Measurements from ENCODE around the gene DLGAP1.
A peak's percentile ranks its signal among the peaks of the same experiment; 100 is the strongest.

DLGAP1 gene

DNA sequence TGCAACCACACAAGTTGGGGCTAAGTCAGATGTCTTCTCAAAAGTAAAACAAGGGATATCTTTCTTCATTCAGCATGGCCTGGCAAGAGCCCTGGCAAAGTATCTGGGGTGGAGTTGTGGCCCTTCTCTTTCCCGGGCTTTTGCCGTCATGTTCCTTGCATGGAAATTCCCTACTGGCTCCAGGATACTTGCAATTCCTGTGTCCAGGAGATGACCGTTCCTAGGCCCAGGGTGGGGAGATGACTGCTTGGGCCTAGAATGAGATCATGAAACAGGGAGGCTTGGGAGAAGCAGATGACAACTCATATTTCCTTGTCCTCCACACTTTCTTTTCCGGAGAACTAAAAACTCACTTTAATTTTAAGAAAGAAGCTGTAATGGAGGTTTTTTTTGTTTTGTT is 944.2 kb downstream of the DLGAP1 start:
- no peak for DNase-seq

DNA sequence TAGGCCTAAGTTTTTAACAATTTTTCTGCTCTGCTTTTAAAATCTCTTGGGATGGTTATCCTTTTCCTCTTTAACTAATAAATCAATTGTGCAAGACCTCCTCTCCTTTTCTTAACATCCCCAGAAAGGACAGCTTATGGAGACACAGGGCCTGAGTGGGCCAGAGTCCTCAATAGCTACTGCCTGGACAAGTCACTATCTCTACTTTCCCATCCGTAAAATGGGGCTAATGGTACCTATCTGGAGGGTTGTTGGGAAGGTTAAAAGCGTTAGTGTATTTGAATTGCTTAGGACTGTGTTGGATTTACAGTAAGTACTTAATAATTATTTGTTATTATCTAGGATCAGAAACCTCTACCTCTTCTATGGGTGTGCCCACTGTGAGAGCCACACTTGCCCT is 945.1 kb downstream of the DLGAP1 start:
- DNase-seq = no peak

DNA sequence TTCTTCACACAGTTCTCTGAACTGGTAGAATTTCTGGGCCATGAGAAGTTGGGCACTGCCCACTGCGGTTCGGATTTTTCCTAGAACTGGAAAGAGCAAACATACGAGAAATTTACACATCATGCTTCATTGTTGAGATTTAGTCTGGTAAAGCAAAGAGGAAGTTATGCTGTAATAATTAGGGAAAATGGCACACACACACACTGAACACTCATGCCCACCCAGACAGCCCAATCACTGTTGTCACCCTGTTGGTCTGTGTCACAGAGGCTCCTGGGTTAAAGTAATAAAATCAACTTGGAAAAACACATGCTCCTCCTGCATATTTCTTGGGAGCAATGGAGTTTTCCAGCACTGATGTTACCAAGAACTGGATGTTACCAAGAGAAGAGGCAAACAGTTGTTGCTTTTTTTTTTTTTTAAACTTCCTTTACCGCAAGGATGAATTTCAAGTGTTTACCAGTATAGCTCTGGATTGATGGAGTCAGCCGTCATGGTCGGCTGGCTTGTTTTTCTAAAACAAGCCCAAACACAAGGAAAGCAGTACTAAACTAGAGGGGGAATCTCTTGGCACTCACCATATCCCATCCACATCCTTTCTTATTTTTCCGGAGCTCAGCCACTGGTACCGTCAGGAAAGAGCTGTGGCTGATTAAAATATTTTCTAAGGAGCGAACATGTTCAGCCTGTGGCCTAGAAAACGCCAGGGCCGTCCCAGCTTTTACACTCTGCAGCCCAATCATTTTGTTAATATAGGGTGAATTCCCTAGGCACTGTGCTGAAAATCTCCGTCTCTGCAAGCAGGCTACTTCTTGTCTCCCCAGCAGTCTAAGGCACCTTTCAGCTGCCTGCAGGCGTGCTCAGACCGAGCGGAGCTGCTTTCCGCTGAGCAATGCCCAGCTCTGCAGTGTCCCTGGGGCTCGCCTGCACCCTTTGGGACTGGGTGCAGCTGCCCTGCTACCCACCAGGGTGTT is 946.2 kb downstream of the DLGAP1 start:
- peak; percentile 53 for DNase-seq

DNA sequence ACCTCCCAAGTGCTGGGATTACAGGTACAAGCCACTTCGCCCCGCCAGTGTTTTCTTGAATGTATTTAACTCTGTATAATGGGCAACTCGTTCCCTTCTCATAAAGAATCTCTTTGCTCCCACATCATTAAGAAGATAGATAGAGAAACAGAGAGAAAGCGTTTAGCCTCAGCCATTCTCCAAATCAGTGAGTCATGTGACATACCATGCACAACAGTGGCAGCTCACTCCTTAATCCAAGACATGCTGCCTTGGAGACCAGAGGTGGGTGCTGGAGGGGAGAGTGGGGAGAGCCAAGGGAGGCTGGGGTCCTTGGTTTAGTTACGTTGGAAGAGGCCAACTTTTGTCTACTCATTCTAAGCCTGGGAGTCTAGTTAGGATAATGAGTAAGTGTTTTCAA is 950.5 kb downstream of the DLGAP1 start:
- no peak for DNase-seq

DNA sequence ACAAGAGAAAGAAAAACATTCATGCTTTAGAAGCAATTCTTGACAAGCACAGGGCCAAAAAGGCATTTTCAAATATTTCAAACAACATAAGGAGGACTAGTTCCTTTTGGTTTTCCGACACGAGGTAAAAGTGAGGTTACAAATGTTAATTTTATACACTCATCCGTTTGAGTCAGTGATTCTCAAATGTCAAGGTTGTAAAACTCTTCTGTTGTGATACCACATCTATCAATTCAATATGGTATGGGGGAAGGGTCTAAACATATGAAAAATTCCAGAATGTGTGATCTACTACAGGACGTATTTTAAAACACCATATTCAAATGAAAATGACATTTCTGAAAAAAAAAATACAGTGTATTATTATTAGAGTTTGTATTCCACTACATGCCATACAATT is 952.5 kb downstream of the DLGAP1 start:
- DNase-seq = no peak

DNA sequence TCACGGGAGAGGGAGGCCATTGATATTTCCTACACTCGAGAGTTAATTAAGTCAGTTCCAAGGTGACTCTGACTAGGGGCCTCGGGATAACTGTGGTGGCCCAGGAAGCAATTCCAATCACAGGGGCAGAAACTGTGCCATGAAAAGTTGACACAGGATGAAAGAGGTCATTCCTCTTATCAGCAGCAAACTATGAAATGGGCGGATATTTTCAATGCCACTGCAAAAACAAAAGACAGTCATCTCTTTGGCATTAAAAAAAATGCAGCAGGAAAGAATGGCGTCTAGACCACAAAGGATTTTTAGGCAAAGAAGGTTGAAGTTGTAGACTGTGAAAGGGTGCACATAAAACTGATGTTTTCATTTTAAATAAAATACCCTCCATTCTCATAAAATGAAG is 955.1 kb downstream of the DLGAP1 start:
- DNase-seq = no peak

DNA sequence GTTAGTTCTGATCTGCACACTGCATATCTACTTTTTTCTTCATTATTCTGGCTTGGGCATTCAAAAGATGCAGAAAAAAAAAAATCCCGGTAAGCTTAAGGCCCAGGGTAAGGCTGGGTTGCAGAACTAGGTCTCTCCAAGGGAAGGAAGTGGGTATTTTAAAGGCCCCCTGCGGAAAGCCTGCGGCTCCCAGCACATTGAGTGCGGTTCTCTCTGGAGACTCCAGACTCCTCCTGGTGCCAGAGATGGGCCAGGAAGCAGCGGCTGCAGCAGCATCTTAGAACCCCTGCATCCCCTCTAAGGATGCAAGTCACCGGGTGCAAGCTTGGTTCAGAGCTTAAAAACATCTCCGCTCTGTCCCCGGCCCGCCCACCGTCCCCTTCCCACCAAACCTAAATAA is 955.6 kb downstream of the DLGAP1 start:
- no peak for DNase-seq

DNA sequence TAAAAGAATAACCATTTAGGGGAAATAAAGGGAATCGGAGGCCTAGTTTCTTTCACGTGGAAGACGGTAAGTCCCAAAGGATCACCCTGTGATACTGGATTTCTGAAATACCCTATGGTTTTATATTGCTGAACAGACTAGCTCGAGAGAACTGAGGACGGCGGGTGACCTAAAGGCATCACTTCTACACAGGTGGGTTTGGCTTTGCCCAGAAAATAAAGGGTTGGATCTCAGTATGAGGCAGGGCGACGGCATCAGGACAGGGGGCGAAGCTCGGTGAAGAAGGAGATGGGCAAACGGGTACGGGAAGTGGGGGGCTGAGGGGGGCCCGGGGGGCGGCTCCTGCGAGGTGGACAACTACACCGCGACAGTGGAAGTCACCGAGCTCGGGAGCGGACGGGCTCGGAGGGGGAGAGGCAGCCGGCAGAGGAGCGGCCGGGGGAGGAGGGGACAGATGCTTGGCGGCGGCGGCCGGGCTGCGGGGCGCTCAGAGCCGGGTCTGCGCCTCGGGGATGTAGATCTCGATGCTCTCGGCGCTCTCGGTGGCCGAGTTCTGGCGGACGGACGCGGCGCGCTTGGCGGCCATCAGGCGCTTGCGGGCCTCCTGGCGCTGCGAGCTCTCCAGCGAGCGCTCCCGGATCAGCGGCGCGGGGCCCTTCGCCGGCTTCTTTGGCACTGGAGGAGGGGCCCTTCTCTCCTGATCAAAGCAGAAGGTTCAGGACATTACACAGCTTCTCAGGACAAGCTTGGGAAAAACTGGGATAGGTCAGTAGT is 956.2 kb downstream of the DLGAP1 start:
- DNase-seq = no peak

DNA sequence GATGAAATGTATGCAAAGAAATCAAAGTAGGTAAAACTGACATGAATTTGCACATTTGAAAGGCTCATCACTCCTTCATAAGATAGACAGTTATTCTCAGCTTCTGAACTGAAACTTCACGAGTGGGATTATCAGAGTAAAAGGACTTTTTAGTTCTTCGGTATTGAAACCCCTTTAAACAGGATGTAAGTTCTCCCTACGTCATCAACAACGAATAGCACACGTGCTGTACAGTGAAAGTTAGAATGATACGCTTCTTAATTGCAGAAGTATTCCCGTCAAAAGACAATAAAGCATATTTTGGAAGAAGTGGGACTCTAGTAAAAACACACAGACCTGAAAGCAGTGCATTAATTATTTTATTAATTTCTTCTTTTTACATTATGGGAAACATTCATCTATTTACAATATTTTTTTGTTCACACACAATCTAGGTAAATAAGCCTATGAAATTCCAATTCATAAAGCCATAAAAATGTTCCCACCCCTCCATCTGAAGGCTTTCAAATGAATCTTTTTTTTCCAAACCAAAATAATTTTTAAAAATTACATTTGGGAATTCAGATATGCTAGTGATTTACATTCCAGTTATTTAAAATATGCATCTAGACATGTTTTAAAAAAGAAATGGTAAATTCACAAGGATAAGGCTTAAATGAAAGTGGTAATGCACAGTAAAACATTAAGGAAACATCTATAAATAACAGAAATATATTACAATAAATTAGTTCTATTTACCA is 959.2 kb downstream of the DLGAP1 start:
- no peak for DNase-seq

DNA sequence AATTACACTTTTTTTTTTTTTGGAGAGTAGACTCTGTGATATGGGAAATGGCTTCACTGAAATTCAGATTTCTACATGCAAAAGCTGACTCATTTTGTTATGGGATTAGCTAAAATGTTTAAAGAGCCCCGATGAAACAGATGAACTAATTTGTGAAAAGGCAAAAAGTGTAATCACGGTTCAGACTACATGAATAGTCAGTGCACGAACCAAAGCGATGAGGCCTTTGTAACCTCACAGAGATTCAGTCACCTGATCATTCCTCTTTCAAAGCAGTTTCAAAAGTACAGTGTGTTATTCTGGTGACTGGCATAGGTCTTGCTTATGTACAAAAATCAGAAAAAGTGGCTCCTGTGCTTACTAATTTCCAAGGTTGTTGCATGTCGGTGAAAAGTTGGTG is 960.5 kb downstream of the DLGAP1 start:
- no peak for DNase-seq

DNA sequence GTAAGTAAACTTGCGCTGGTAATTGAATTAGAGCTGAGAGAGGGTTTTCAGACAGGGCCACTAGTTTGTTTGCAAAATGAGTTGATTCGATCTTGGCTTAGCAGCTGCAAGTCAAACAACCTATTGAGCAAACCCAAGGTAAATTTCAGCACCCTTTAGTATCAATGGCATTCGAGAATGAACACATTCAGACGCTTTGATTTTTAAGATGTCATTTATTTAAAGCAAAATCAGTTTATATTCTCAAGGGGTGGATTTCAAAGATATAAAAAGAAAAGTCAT is 960.9 kb downstream of the DLGAP1 start:
- DNase-seq = no peak

DNA sequence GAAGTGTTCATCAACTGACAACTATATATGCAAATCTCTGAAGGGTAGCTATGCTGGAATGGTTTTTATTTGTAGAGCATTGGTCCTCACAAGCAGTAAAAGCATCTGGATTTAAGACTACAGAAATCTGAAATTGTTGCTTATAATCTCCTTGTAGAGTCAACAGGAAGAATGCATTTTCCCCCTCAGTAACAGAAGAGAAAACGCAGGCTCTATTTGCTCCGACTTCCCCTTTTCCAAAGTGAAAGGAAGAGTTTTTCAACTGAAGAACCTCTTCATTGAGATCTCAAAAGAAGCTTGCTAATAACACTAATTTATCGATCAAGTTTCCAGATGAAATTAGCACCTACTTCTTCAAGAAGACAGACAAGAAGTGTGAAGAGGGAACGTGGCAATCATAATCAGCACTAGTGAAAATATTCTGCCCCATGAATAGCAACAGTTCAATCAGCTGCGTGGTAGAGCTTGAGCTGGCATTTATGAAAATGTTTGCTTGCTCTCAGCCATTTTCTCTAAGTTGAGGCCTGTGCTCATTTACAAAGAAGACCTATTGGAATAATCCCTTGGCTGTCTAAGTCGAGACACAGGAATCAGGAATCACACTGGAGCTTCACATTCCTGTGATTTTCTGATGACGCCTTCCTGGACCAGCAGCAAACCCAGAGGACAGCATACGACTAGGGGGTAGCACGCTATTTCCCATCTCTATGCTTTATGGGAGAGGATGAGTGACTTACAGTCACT is 961.4 kb downstream of the DLGAP1 start:
- DNase-seq = no peak

DNA sequence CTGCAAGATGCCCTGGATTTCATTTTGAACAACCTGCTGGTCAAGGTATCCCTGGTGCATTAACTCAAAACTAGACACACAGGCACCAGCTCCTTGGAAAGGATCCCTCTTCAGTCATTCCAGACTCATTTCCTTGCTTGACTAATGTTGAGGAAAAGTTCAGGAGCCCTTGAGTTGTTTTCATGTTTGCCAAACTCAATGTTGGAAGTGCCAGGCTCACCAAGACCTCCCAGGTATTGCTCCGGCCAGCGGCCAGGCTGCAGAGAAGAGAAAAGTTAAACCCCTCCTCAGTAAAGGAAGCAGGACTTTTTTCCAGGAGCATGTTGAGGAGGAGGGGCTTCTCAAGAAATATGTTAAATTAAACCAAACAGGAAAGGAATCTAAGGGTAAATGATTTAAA is 962.4 kb downstream of the DLGAP1 start:
- DNase-seq = no peak

DNA sequence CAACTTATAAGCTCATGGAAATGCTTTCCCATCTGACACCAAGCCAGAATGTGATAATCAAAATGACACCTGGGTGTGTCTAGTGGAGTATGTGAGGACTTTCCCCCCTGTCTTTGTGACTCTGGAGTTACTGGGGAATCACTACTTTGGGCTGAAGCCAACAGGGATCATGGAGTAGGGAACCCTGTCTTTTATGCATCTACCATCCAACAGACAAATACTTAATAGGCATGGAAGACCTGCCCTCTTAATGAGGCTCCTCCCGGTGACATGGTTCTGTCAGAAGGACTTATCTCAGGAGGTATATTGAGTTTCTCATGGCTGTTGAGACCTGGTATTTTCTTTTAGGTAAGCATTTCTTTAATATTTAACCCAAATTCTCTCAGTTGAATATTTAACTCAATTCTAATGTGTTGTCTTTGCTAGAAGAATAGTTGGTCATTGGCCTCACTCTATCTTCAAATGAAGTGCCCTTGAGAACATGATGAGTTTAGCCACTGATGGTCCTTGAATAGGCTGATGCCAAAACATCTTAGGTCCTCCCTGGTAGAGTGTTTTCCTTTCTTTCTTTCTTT is 963.0 kb downstream of the DLGAP1 start:
- DNase-seq = no peak

DNA sequence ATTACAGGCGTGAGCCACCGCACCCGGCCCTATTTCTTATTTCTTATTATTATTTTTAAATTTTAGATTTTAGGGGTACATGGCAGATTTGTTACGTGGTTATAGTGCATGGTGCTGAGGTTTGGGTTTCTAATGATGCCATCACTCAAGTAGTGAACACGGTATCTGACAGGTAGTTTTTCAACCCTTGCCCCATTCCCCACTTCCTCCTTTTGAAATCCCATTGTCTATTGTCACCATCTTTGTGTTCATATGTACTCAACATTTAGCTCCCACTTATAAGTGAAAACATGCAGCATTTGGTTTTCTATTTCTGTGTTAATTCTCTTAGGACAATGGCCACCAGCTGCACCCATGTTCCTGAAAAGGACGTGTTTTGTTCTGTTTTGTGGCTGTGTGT is 965.6 kb downstream of the DLGAP1 start:
- no peak for DNase-seq

DNA sequence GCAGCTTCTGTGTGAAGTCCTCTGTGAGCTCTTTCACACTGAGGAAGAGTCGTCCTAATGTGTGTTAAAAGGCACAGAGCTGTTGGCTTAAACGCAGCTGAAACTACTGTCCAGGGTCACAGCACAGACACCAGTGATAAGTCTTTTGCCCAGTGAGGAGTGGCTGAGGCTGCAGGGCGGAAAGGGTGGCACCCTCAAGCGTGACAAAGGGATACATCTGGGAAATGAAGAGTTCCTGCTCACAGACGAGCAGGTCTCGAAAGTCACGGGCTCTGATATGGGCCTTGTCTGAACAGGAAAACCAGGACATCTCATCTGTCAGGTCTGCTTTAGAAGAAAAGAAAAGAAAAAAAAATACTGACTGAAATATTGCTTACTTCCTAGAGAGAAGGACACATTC is 968.6 kb downstream of the DLGAP1 start:
- no peak for DNase-seq

DNA sequence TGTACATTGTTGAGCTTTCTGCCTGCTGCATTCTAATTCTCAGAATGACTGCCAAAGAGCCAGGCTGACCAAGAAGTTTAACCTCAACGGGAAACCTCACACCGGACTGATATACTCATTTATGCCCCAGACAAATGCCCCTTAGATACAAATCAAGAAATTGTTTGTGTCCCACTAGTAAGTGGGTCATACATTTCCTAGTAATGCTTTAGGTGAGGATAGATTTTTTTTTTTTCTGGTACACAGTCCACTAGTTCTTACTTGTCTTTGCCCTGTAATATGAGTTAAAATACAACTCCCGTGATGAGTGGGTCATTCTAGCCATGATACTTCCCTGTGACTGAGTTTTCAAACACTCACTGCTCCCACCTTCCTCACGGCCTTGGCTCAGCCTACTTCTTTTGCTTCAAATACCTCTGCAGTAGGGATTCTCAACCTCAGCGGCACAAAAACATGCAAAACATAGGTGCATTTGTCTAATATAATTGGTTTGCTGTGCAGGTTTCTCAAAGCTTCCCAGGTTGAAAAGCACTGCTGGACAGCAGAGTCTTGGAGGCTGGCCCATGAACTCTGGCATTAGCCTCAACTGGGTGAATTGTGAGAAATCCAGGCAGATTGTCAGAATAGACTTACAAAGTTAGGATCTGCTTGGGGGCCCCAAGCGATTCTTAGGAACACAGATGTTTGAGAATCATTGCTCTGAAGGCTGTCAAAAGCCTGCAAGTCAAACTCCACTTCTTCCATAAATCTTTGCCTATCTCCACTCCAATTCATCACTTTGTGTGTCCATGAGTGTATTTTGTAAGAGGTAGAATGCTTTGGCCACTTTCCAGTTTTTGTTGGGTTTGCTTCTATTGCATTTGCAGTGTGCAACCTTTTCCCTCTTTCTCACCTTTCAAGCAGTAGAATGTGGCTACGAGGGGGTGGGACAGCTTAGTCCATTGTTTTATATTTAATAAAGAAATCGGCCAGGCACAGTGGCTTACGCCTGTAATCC is 969.7 kb downstream of the DLGAP1 start:
- DNase-seq = no peak

DNA sequence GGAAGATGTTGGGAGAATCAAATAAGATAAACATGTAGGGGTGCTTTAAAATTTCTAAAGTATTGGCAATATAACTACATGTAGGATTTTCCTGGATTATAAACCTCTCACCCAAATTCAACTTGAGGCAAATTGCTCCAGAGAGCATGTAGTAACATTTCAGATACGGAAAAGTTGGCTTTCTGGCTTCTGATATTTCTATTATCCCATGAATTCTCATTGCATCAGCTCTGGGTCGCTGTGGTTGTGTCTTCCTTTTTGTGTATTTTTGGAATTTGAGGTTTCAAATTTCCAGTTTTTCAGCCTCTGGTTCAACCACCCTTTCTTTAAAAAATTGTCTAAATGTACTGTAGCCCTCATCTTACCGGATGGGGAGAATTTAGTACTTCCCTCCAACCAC is 972.8 kb downstream of the DLGAP1 start:
- DNase-seq = no peak

DNA sequence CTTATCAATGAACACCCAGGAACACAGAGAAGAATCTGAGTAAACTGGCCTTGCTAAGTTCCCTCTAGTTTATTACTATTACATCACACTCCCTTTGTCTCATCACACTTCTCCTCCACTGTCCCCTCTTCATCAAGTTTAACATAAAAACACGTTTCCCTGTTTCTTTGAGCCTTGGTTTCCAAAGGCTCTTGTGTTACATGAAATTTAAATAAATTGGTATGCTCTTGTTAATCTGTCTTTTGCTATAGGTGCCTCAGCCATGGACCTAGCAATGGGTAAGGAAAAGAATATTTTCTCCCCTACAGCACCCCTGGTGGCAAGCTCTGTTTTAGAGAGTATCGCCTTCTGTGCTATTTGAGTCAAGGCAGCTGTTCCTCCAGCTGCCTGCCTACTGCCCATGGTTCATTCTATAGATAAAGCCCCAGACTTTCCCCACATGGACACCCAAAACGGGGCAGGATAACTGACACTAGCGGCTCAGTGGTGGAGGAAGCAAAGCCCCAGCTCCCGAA is 973.4 kb downstream of the DLGAP1 start:
- no peak for DNase-seq

DNA sequence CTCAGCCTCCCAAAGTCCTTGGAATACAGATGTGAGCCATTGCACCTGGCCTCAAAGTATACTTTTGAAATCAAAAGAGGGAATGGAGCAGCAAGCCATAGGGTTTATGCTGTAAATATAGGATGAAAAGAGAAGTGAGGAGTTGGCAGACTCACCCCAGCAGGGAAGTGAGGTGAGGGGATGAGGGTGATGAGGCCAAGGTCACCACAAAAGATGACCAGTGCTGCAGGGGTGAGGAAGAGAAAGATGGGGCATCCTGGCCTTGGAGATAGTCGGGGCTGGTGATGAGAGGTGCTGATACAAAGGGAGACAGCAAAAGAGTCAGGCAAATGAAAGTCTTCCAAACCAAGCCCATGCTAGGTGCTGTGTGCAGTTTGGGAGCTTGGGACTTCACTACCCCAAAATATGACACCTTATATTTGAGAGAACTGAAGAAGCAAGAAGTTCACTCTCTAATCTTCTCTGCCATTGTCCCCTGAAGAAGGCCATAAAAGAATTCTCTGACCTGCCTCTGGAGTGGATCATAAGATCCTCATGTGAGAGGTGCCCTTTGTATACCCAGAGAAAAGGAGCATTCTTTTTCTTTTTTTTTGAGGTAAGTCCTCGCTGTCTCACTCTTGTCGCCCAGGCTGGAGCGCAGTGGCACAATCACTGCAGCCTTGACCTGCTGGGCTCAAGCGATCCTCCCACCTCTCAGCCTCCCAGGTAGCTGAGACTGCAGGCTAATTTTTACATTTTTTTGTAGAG is 974.1 kb downstream of the DLGAP1 start:
- no peak for DNase-seq
